Neural progenitor cell (in vitro differentiated cells): Measurements from ENCODE around the gene ETFBKMT.

ENCODE experiments used
- CTCF ChIP-seq: fragments of 200-600 bp; sonication (generic); IDR thresholded peaks from 2 replicates; pipeline ENCODE4 v1.5.1; 2017; ENCODE audit warnings: antibody characterized with exemption, mild to moderate bottlenecking
- EZH2 ChIP-seq: fragments of 200-600 bp; sonication (generic); IDR thresholded peaks from 2 replicates; pipeline ENCODE4 v1.6.1; 2017; ENCODE audit warnings: antibody characterized with exemption, mild to moderate bottlenecking, moderate library complexity
- EZH2phosphoT487 ChIP-seq: fragments of 200-600 bp; sonication (generic); IDR thresholded peaks from 2 replicates; pipeline ENCODE4 v1.6.1; 2017; ENCODE audit warnings: antibody characterized with exemption

- TF ChIP-seq CTCF, result no peak
- TF ChIP-seq EZH2phosphoT487, result no peak
- no peak for TF ChIP-seq EZH2
Observed at GRCh38 chr12:31658471-31659086, 909 bp upstream of the ETFBKMT start.
